Posterior vena cava (tissue), 2 donors: ENCODE results near the gene GORASP2. TPM values are rescaled to one million over a fixed set of nuclear protein-coding genes. Genes with fewer than 3 reads are reported as not detected.
"Not testable (repeated sequence)": the region's sequence is repeated elsewhere in the genome, so short reads cannot be mapped to it uniquely, and the experiment has no call there.

Source experiments
- DNase-seq: peaks from one replicate; pipeline ENCODE4 v3.0.0-alpha.2; 2020; ENCODE audit warnings: low spot score
- intact Hi-C, 2 donors: fragments of 100-400 bp; cut with DNase I; formaldehyde crosslinking; loops; one replicate each; pipeline versions ENCODE4 v1.14.1 to v1.14.2; 2022 to 2023
- total RNA-seq, 2 donors: library from RNA; stranded (reverse); fragmentation: NEBNext Ultra II Directional; extraction: Animal tissue kit (Norgen Biotek cat#: 25700); gene quantifications; one replicate each; pipeline ENCODE4 v1.2.1, GENCODE V29; 2021
- donor health status: DM: yes; HTN: yes; CAD: no.
- donor health status: DM: yes; HTN: yes; CAD: no.

The GORASP2 gene
- total RNA-seq, 2 donors from 2014 or later, result 62.3 to 67.4 TPM

DNA sequence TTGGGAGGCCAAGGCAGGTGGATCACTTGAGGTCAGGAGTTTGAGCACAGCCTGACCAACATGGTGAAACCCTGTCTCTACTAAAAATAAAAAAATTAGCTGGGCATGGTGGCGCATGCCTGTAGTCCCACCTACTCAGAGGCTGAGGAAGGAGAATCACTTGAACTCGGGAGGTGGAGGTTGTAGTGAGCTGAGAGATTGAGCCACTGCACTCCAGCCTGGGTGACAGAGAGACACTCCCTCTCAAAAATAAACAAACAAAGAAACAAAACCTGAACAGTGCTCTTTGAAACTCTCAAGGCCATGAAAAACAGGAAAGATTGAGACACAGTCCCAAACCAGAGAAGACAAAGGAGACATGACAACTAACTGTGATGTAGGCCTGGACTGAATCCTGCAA lies 7.2 kb upstream of the GORASP2 start:
- intact Hi-C loops, DNase-seq: not testable (repeated sequence)

DNA sequence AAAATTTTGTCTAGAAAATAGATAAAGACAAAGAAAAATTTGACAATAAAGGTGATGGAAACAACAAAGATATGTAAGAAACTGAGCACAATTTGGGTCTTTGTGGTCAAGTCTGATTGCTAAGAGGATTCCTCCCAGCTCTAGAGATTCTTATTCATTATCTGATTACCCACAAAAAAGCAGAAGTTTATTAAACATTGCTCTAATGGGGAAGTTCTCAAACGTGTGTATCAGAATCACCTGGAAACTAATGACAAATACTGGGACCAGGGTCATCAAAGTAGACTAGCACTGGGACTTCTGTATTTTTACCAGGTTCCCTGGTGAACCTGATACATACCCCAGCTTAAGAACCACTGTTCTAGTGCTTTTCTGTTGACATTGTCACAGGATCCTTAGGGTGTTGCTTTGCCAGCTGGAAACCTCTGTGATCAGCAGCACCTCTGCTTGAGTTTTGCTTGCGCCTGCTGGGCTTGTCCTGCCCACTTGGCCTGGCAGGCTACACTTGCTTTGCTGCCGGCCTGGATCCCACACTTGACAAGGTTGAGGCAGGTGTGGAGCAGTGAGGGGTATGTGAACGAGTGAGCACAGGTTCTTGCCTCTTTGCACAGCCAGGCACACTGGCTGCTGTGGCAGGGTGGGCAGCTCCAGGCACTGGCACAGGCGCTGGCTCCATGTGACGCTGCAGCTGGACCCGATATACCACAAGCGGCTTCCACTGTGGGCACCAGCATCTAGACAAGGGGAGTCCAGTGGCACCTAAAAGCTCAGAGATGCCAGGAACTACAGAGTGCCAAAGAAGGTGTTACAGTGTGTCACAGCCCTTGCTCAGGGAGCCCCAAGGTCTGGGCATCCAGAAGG lies 6.2 kb upstream of the GORASP2 start:
- intact Hi-C loops, result no loop called here

DNA sequence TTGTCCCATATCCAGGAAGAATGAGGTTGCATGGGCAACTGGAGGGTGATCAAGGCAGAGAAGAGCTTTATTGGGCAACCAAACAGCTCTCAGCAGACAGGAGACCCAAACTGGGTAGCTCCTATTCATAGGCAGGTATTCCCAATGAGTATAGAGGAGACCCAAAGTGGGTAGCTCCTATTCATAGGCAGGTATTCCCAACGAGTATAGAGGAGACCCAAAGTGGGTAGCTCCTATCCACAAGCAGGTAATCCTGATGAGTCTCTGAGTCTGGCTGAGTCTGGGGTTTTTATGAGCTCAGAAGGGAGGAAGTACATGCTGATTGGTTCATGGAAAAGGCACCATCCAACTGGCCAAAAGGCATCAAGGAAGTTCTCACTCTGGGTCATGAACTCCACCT lies 5.3 kb upstream of the GORASP2 start:
- intact Hi-C loops, result no loop called here
- no peak for DNase-seq

More for the DNA sequence above, 6.2 kb upstream of the GORASP2 start:
- DNase-seq, result no peak

- intact Hi-C loops, result no loop called here
- no peak for DNase-seq
These were observed 4.1 kb upstream of the GORASP2 start for GRCh38 chr2:170924969-170925368.

DNA sequence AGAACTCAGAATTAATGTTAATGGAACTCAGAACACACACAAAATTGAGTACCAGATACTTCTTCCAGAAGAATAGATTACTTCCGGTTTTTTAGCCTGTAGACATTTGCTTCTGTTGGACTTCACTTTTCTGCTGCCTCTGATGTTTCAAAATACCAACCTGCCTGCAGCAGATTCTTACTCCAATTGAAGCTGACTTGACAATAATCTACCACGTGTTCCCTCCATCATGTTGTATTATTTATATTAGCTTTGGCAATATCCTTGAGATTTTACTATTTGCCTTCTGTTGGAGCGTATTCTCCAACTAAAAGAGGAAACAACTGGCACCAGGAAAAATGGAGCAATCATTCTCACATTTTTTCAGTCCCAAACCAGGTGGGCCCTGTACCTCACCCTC lies 3.1 kb upstream of the GORASP2 start:
- intact Hi-C loops, result no loop called here
- no peak for DNase-seq

GRCh38 chr2:170926743-170927297 lies 2.2 kb upstream of the GORASP2 start:
- intact Hi-C loops, result no loop called here
- no peak for DNase-seq

DNA sequence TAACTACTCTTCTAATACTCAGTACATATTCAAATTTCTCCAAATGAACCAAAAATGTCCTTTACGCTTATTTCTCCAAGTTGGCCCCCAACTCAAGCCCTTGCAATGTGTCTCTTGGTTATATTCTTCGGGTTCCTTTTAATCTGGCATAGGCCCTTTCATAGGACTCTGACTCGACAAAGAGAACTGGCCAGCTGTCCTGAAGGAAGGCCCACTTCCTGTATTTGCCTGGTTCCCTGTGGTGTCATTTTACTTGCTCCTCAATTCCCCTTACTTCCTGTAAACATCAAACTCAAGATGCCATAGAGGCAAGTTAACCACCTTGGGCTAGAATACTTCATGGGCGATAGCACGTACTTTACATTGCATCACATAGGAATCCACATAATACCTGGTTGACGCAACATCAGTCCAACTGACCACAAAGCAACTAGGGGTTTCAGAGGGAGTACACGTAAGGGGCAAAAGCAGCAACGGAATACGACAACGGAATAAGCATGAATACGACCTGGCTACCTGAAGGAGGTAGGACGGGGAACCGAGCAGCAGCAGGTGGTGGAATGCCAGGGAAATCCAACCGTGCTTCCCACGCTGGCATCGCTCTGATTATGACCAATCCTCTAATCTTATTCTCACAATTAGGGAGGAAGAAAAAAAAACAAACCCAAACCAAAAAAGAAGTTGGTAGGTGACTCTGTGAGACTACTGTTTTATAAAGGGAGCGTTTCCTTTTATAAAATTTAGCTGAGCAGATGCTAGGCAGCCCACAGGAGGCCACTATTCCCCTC lies 823 bp upstream of the GORASP2 start:
- no peak for DNase-seq
- intact Hi-C loops, result no loop called here

- intact Hi-C loops, result no loop called here
- no peak for DNase-seq
These were observed 615 bp downstream of the GORASP2 start for GRCh38 chr2:170929686-170930050.

DNA sequence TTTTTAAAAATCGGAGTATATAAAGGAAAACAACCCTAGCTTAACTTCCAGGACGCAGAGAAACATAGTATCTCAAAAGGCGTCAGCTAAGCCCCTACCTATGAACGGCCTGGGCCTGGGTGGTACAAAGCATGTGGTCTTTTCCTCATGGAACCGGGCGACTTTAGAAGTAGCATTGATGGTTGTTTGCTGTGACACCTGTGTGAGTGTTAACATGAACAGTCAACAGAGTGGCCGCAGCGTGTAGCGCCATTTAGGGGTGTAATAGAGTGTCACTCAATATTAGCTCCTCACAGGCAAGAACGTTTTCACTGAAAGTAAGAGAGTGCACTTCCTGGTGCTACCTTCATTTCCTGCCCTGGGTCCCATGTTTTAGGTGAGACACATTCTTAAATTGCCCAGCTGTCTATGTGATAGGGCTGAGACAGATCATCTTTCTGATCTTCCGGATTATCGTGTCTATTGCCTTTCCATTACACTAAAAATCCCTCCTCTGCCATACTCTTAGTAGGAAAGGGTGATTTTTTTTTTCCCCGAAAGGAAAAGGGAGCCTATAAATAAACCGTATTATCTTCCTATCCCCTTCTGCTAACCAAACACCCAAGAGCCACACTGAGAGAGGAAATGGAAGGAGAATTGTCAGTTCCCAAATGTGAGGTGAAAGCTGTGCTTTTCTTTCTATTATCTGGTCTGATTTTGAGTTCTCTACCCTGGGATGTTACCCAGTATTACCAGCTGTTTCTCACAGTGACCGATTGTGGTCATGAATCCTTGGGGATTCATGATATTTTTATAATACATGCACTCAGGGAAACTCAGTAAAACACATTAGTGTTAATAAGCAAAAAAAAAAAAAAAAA lies 1.3 kb downstream of the GORASP2 start:
- intact Hi-C loops, result no loop called here

DNA sequence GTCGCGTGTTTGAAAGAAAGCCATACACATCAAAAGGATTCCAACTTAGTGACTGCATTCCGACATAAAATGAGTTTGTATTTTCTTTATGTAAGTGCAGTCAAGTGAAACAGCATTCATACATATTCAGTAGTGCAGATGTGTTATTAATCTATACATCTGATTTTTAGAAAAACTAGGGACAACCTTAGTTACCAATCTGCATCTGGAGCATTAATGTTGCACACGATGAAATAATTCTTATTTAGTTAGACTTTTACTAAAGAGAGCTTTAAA lies 1.9 kb downstream of the GORASP2 start:
- DNase-seq, result no peak
- intact Hi-C loops, result no loop called here

More for the DNA sequence above, 1.3 kb downstream of the GORASP2 start:
- DNase-seq, result no peak

DNA sequence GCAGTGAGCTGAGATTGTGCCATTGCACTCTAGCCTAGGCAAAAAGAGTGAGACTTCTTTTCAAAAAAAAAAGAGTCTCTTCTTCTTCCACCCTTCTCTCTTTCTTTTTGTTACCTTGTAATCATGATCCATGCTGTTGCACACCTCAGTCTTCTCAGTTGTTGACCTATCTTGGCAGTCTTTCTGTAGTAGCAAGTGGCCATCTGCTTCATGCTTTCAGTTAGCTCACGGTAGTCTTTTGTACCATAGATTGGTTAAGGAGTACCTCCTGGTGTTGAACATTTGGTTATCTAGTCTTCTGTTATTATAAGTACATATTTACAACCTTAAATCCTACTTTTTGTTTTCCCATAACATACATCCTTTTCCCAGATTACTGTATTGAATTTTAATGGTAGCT lies 3.1 kb downstream of the GORASP2 start:
- intact Hi-C loops, result no loop called here
- DNase-seq, result no peak

DNA sequence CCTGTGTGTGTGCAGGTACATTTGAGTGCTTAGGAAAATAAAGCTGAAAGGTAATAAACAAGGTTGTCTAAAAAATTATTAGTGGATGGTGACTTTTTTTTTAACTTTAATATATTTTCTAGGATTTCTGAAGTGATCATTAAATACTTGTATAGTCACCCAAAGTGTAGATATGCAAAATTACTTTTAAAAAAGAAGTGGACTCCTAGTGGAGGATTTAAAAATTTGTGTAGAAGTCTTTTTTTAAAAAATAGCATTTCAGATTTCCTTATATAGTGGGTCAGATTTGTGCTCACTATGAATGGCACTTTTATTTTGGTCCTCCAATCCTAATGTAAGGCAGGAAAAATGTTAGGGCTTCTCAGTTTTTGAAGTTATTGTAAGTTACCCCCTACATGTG lies 3.9 kb downstream of the GORASP2 start:
- intact Hi-C loops, result no loop called here
- DNase-seq, result no peak

DNA sequence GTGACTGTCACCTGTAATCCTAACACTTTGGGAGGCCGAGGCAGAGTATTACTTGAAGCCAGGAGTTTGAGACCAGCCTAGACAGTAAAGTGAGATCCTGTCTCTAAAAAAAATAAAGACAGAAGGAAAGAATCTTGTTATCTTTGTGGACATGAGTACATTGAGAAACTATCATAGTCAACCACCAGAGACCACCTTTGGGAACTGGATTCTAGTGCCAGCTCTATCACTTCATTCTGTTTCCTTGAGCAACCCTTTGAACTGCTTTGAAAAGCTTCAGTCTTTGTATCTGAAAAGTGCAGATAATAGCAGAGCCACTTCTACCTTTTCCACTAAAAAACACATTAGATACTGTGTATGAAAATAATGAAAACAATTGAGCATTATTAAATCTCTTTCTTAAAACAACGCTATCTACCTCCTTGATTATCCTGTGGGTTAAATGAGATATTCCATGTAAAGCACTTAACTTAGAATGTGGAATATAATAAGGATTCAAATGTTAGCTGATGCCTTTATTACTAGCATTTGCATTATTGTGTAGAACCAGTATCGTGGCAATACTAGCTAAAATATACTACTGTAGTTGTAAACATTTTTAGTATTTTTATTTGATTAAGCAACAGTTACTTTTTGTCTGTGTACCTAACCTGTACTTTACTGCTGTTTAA lies 8.8 kb downstream of the GORASP2 start:
- intact Hi-C loops, result no loop called here
- DNase-seq, result no peak

DNA sequence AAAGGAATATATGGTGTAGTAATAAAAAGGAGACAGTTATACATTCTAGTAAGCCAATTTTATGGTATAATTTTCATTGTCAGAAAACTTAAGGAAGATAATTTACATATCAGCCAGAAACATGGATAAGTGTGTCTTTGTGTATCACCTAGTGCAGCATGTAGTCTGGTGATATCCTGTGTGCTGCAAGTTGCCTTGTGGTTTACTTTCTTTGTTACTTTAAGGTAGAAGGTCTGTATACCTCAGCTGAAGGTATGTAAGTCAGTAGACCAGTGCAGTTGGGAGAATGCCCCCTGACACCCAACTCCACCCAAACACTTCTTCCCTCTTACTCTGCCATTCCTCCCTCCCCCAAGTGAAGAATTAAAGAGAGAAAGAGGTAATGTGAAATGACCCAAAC lies 11.0 kb downstream of the GORASP2 start:
- DNase-seq, result no peak
- intact Hi-C loops, result no loop called here

DNA sequence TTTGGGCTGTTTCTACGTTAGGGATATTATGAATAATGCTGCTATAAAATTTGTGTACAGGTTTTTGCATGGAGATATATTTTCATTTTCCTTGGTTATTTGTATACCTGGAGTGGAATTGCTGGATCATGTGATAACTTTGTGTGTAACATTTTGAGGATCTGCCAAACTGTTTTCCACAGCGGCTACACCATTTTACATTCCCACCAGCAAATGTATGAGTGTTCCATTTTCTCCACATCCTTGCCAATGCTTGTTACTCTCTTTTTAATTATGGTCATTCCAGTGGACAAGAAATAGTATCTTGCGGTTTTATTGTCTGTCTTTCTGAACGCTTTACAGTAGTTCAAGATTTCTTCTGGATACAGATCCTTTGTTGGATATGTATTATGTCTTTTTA lies 13.6 kb downstream of the GORASP2 start:
- DNase-seq, result no peak
- intact Hi-C loops, result no loop called here

DNA sequence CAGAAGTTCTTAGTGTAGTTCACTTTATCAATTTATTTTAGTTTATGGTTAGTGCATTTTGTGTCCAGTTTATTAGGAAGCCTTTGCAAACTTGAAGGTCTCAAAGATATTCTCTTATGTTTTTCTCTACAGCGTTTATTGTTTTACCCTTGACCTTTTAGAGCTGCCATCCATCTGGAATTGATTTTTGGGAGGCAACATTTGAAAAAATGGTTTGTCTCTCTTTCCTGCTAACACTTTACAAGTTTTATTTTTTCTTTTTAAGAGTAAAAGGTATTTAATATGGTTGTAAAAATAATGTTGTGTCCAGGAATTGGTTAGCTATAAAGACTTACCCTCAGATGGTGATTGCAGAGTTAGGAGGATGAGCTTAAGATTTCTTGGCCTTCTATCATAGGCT lies 14.0 kb downstream of the GORASP2 start:
- DNase-seq, result no peak
- intact Hi-C loops, result no loop called here

DNA sequence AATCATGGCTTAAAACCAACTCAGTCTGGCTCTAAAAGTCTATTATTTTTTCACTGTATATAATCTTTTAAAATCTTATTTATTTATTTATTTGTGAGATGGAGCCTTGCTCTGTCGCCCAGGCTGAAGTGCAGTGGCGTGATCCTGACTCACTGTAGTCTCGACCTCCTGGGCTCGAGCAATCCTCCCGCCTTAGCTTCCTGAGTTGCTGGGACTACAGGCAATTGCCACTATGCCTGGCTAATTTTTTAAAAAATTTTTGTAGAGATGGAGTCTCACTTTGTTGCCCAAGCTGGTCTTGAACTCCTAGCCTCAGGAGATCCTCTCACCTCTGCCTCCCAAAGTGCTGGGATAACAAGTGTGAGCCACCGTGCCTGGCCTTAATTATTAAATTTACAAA lies 14.5 kb downstream of the GORASP2 start:
- intact Hi-C loops, result no loop called here
- DNase-seq, result no peak

GRCh38 chr2:170944545-170944944 lies 15.5 kb downstream of the GORASP2 start:
- DNase-seq, result no peak
- intact Hi-C loops, result no loop called here

DNA sequence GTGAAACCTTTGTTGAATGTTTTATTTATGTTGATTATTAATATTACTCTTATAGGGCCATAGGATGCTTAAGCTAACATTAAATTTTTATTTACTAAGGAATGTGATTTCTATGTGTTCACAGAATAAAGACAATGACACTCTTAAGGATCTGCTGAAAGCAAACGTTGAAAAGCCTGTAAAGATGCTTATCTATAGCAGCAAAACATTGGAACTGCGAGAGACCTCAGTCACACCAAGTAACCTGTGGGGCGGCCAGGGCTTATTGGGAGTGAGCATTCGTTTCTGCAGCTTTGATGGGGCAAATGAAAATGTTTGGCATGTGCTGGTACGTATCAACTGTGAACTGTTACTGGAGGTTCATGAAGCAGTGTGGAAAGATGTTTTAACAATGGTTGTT lies 20.4 kb downstream of the GORASP2 start:
- DNase-seq, result no peak
- intact Hi-C loops, result no loop called here
